GM18951 (cell line): ENCODE measurements around the gene CACNA1C.

Experiments
- POLR2A ChIP-seq: IDR thresholded peaks from 4 replicates; pipeline ENCODE4 v1.6.1; 2011; ENCODE audit warnings: mild to moderate bottlenecking; ENCODE audit not compliant: insufficient read length, insufficient read depth; ENCODE audit errors: extremely low read depth
- in situ Hi-C: fragments of 300-500 bp; cut with MboI; formaldehyde crosslinking; loops from one replicate; pipeline ENCODE4 v1.12.0; 2022; ENCODE audit warnings: low sequenced_read_pairs, mixed read lengths, inconsistent platforms; ENCODE audit not compliant: unreplicated experiment

Gene CACNA1C

DNA sequence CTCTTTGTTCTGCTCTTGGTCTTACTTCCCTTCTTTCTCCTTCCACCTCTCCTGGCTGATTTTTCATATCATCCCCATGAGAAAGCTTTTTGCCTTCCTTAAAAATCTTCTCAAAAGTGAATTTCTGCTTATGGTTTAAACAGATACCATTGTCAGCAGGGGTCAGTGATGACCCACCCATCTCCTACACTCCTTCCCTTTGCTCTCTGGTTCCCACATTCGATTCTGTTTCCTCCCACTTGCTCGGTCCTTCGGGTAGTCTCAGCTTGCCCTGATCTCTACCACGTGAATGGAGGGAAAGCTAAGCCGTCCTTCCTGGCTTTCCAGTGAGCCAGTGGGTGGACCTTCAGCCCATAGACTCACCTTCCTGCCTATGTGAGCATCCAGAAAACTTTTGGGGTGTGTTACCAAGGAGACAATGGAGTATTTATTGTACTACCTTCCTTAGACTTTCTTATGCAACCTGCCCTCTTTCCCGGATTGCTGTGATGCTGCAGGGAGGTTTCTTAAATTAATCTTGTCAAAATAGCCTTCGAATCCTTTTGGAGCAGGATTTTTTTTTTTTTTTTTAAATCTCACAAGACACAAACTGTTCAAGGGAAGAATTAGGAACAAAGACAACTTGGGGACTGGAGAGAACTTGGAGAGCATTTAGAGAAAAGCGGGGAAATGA is 306.3 kb downstream of the CACNA1C start:
- in situ Hi-C loops: no loop called here
- TF ChIP-seq POLR2A: no peak

DNA sequence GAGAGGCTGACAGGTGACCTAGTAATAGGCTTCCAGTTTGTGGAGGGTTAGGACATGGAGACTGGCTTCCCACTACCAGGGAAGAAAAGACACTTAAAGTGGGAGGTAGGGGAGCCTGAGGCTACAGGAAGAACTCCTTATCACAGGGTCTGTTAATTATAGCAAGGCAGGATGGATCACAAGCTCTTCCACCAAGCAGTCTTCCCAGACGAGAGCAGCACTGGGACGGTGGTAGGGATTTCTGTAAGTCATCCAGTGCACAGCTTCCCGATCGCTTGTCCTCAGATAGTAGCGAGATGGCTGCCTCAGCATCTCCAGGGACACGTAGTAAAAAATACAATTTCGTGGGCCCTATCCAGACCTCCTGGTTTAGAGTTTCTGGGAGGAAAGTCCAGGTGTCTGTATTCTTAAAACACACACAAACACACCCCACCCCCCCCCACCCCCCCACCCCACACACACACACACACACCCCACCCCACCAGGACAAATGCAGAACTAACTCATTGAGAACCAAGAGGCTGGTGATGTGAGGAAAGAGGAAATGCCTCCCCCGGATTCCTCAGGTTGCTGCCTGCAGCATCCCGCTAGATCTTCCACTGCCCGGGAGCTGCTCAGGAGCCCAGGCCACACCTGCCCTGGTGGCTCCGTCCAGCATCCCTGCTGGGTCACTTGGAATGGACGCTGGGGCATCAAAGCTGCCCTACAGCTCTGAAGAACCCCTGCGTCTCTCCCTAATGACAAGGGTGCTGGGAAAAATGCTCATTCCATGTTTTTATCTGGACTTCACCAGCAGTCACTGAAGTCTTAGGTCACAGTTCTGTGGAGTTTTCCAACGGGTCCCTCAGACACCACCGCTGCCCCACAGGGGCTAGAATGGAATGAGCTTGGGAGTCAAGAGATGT is 307.2 kb downstream of the CACNA1C start:
- in situ Hi-C loops: no loop called here
- TF ChIP-seq POLR2A: no peak

DNA sequence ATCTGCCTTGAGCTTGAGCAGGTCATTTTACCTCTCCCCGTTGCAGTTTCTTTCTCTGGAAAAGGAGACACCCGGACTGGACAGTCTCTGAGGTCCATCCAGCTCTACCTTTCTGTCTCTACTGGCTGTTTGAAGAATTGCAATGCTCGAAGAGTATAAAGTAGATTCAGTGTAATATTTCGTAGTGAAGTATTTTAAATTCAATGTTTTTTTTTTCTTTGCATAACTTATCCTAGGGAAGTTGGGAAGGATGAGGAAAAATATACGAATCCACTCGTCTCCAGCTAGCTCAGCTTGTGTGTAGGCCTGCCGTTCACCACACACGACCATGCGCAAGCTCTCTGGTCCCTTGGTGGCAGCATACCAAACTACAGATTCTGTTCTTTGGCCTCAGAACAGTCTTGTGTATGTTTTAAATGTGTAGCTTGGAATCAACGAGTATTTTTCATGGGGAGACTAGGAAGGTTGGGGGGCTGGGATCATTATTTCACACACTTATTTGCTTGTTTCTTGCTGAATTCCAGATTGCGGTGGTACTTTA is 307.9 kb downstream of the CACNA1C start:
- no peak for TF ChIP-seq POLR2A
- in situ Hi-C loops: no loop called here

DNA sequence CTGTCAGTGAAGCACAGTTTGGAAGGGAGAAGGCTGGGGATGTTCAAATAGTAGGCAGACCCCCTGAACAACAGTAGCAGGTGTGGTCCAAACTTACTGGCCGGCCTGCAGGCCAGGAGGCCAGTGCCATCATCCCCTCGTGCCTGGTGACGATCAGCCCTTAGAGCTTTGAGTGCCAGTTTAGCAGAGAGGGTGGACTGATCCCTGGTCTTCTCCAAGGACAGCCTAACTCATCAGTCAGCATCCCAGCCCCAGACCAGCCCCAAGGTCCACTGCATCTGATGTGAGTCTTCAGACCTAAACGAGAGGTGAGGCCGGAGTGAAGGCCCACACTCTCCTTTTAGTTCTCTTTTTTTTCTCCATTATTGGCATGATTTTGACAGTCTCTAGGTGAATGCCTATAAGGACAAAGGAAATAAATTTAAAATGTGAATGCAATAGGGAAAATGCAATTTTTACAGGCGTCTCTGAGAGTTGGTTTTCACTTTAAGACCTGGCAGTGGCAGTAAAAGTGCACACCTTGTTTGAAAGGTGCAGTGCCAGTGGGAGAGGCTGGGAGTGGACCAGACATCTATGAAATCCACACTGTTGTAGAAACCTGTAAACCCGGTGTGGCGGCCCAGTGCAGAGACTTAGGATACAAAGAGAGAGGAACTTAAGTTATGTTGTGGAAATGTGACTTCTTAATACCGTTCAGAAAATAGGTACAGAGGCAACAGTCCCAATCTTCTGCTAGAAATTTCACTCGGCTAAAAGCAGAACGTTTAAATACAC is 311.2 kb downstream of the CACNA1C start:
- TF ChIP-seq POLR2A: no peak
- in situ Hi-C loops: no loop called here

DNA sequence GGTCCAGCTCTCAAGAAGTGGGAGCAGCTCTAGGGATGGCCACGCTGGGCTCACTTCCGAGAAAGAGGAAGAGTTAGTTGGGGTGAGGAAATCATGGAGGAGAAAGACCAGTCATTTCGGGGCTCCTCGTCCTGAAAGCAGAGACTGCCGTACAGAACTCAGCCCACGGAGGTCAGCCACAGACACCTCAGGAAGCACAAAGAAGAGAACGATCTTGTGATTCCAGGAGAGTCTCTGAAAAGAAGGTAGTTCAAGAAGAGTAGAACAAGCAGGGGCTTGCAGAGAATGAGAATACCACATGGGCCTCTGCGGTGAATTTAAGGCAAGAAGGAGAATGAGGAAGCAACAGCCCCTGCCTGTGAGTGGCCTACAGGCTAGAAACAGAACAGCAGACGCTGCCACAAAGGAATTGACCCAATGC is 311.9 kb downstream of the CACNA1C start:
- in situ Hi-C loops: no loop called here
- no peak for TF ChIP-seq POLR2A

DNA sequence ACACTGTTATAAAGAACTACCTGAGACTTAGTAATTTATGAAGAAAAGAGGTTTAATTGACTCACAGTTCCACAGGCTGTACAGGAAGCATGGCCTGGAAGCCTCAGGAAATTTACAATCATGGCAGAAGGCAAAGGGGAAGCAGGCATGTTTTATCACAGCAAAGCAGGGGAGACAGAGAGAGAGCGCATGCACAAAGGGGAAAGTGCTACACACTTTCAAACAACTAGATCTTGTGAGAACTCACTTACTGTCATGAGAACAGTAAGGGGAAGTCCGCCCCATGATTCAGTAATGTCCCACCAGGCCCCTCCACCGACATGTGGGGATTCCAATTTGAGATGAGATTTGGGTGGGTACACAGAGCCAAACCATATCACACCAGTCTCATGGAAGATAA is 313.9 kb downstream of the CACNA1C start:
- no peak for TF ChIP-seq POLR2A
- in situ Hi-C loops: no loop called here

DNA sequence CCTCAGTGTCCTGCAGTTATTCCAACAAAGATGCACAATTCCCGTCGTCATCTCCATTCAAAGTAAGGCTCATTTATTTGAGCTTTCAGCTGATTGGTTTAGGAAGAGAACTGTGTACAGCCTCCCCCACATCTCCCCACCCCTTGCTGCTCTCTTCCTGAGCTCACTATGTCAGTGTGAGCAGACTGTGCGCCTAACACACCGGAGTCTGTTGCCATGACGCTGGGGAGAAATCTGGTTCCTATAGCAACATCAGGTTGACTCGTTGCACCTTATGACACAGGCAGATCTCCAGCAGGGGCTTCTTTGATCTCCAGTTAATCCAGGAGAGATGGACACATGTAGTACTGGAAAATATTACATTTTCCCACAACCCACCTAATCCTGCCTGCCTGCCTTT is 319.4 kb downstream of the CACNA1C start:
- in situ Hi-C loops: no loop called here
- TF ChIP-seq POLR2A: no peak

DNA sequence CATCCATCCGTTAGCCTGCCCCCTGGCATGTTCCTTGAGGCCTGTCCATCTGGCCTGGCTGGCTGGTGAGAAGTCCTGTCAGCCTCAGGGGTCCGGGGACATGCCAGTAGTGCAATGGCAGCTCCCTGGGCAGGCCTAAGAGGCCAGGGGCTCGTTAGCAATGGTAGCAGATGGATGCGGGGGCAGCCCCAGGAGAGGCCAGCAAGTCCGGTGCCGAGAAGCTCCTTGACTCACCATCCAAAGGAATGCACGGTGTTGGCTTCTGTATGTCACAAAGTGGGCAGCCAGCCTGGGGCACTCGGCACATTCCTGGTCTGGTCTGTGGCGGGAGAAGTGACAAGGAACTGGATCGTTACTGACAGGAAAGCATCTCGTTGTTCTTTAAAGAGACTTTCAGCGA is 319.9 kb downstream of the CACNA1C start:
- TF ChIP-seq POLR2A: no peak
- in situ Hi-C loops: no loop called here

DNA sequence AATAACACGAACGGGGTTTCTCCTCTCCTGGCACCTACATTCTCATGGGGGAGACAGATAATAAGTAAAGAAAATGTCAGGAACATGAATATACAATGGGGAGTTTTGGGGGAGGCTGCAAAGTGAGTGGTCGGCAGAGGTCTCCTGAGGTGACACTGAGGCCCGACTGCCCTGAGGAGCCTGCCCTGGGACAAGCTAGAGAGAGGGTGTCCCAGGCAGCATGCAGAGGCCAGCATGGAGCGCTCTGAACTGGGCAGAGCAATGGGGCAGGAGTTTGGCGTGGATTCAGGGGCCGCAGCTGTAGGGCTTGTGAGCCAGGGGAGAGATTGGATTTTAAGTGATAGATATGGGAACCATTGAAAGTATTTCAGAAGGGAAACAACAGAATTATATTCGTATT is 320.5 kb downstream of the CACNA1C start:
- in situ Hi-C loops: no loop called here
- TF ChIP-seq POLR2A: no peak

DNA sequence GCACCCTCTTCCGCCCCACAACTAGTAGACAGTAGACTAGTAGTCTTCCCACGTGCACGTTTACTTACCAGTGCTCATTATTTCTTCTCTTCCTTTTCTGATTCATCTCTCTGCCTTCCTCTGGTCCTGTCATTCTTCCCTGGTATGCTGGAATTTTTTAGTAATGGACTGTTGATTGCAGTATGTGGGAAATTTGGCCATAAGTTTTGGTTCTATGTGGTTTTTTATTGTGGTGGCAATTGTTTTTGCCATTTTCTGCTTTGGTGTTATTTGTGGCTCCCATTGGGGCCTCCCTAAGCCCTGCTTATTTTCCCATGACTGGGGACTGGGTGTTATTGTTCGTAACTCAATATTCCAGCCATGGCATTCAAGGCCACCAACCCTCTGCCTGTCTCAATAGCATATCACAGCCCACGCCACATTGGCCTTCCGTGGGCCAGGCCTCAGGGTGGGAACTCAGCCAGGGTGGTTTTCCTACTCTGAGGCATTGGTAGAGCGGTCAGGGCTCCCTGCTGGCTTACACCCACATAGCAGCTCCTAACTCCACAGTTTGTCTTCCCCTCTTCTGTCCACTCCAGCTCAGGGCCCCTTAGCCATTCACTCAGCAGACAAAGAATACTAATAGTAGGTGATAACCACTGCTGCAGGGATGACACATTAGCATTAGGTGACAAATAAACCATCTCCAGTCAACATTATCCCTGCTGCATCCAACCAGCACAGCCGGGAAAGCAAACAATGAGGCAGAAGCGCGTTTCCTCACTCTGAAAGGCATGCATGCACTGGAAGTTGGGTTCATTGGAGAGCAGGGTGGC is 321.5 kb downstream of the CACNA1C start:
- in situ Hi-C loops: no loop called here
- no peak for TF ChIP-seq POLR2A

DNA sequence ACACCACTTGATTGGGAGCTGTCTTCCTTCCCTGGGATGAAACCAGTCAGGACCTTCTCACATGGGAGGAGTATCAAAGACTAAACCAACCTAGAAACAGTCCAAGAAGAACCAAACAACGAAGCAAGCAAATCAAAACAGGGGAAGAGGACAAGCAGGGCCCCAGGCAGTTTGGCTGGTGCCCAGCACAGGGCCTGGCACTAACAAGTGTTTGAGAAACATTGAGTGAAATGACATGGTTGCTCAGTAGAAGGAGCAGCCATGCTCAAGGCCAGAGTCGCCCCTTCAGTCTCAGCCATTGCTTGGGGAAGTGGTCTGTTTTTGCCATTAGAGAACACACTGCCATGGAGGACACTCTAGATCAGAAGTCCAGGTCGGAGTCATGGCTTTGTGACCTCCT is 323.1 kb downstream of the CACNA1C start:
- no peak for TF ChIP-seq POLR2A
- in situ Hi-C loops: no loop called here

DNA sequence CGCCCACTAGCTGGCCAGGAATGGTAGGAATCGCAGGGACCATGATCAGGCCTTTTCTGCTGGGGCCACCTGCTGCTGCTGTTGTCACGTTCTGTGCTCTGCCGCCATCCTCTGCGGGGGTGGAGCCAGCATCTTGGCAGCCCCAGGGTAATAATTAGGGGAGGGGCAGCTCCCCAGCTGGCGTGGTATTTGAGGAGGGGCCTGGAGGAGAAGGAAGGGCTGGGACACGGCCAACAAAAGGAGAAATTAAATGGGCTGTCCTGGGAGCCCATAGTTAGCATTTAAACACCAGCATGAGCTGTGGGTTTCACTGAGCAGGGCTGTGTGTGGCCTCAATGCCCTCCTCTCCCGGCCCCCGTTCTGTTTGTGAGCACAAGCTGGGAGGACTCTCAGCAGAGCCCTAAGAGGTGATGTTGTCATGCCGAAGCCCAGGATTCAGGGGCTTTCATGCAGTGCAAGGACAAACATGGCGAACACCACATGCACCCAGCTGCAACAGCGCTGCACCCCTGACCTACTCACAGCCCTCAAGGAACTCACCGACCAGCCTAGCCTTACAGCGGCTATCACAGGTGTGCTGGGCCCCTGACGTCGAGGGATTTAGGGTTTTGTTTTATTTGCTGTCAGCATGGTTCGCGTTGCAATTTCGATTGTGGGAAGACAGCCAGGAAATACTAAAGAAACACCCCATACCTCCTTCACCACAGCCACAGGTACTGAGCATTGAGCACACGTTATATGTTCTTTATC is 324.3 kb downstream of the CACNA1C start:
- no peak for TF ChIP-seq POLR2A
- in situ Hi-C loops: no loop called here
